ENCODE data around the gene E2F6. TPM values are rescaled to one million over a fixed set of nuclear protein-coding genes. Genes with fewer than 3 reads are reported as not detected.
A peak's percentile ranks its signal among the peaks of the same experiment; 100 is the strongest.

E2F6 gene
- total and polyA plus RNA-seq, 2 of the 13 experiments (the other 11 are each of a cell fraction or from before 2014, with no cell fraction given): 27.3 to 36.0 TPM

DNA sequence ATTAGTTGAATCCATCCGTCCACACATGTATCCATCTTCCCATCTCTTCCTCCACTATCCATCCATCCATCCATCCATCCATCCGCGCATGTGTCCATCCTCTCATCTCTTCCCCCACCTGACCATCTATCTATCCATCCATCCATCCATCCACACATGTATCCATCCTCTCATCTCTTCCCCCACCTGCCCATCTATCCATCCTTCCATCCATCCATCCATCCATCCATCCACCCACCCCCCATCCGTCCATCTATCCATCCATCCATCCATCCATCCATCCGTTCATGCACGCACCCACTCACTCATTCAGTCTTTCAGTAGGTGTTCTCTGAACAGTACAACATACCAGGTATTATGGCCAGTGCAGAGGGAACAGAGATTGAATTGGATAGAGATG, 48.9 kb upstream of the E2F6 start (continued):
- TF ChIP-seq, protein P1, sequence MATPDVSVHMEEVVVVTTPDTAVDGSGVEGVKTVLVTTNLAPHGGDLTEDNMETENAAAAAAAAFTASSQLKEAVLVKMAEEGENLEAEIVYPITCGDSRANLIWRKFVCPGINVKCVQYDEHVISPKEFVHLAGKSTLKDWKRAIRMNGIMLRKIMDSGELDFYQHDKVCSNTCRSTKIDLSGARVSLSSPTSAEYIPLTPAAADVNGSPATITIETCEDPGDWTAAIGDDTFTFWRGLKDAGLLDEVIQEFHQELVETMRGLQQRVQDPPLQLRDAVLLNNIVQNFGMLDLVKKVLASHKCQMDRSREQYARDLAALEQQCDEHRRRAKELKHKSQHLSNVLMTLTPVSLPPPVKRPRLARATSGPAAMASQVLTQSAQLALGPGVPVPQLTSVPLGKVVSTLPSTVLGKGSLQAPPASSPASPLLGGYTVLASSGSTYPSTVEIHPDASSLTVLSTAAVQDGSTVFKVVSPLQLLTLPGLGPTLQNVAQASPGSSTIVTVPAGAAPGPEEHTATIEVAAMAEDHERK (CRISPR knock-in tag; IDR thresholded peaks at IDR 0.05; ENCODE audit: low read depth): no peak
- TF ChIP-seq ARNT2 (CRISPR knock-in tag; IDR thresholded peaks at IDR 0.05; ENCODE audit: low read depth): no peak
- TF ChIP-seq, protein P2, sequence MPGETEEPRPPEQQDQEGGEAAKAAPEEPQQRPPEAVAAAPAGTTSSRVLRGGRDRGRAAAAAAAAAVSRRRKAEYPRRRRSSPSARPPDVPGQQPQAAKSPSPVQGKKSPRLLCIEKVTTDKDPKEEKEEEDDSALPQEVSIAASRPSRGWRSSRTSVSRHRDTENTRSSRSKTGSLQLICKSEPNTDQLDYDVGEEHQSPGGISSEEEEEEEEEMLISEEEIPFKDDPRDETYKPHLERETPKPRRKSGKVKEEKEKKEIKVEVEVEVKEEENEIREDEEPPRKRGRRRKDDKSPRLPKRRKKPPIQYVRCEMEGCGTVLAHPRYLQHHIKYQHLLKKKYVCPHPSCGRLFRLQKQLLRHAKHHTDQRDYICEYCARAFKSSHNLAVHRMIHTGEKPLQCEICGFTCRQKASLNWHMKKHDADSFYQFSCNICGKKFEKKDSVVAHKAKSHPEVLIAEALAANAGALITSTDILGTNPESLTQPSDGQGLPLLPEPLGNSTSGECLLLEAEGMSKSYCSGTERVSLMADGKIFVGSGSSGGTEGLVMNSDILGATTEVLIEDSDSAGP (CRISPR knock-in tag; IDR thresholded peaks at IDR 0.05; ENCODE audit: borderline replicate concordance): 0 out of 2 replicates have a peak, but pooled peaks have one; percentile 39
- TF ChIP-seq FOXK2 (IDR thresholded peaks at IDR 0.05): 0 out of 2 replicates have a peak, but pooled peaks have one; percentile 12
- TF ChIP-seq NONO (IDR thresholded peaks at IDR 0.05): 0 out of 2 replicates have a peak, but pooled peaks have one; percentile 15
- no peak for TF ChIP-seq NONO (CRISPR knock-in tag; conservative IDR thresholded peaks at IDR 0.05)
- TF ChIP-seq RBM22 (optimal IDR thresholded peaks at IDR 0.05; ENCODE audit: low read length): peak; percentile 58
- TF ChIP-seq, protein P3, sequence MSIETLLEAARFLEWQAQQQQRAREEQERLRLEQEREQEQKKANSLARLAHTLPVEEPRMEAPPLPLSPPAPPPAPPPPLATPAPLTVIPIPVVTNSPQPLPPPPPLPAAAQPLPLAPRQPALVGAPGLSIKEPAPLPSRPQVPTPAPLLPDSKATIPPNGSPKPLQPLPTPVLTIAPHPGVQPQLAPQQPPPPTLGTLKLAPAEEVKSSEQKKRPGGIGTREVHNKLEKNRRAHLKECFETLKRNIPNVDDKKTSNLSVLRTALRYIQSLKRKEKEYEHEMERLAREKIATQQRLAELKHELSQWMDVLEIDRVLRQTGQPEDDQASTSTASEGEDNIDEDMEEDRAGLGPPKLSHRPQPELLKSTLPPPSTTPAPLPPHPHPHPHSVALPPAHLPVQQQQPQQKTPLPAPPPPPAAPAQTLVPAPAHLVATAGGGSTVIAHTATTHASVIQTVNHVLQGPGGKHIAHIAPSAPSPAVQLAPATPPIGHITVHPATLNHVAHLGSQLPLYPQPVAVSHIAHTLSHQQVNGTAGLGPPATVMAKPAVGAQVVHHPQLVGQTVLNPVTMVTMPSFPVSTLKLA (IDR thresholded peaks at IDR 0.05): 0 out of 2 replicates have a peak, but pooled peaks have one; percentile 17
- peak; percentile 10 for TF ChIP-seq HNRNPK (IDR thresholded peaks at IDR 0.05; ENCODE audit: low read depth, low read length, poor library complexity, severe bottlenecking)
- TF ChIP-seq ZNF367 (CRISPR knock-in tag; IDR thresholded peaks at IDR 0.05; ENCODE audit: borderline replicate concordance): no peak
- no peak for TF ChIP-seq ZNF605 (CRISPR knock-in tag; IDR thresholded peaks at IDR 0.05)
- TF ChIP-seq POGZ (CRISPR knock-in tag; IDR thresholded peaks at IDR 0.05): no peak
- no peak for TF ChIP-seq ZKSCAN5 (CRISPR knock-in tag; IDR thresholded peaks at IDR 0.05)
- TF ChIP-seq ZMYM3 (CRISPR knock-in tag; IDR thresholded peaks at IDR 0.05): no peak
- 0 out of 2 replicates have a peak, but pooled peaks have one; percentile 72 for TF ChIP-seq NBN (conservative IDR thresholded peaks at IDR 0.05)
- TF ChIP-seq NCOR1 (IDR thresholded peaks at IDR 0.05; ENCODE audit: borderline replicate concordance, low read length): no peak
- no peak for TF ChIP-seq SIX1 (CRISPR knock-in tag; IDR thresholded peaks at IDR 0.05; ENCODE audit: borderline replicate concordance)
- TF ChIP-seq, protein P4, sequence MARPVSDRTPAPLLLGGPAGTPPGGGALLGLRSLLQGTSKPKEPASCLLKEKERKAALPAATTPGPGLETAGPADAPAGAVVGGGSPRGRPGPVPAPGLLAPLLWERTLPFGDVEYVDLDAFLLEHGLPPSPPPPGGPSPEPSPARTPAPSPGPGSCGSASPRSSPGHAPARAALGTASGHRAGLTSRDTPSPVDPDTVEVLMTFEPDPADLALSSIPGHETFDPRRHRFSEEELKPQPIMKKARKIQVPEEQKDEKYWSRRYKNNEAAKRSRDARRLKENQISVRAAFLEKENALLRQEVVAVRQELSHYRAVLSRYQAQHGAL (CRISPR knock-in tag; IDR thresholded peaks at IDR 0.05; ENCODE audit: not compliant biosample characterization): no peak
- no peak for TF ChIP-seq IRX3 (CRISPR knock-in tag; IDR thresholded peaks at IDR 0.05; ENCODE audit: borderline replicate concordance, low read depth)
- TF ChIP-seq, protein P5, sequence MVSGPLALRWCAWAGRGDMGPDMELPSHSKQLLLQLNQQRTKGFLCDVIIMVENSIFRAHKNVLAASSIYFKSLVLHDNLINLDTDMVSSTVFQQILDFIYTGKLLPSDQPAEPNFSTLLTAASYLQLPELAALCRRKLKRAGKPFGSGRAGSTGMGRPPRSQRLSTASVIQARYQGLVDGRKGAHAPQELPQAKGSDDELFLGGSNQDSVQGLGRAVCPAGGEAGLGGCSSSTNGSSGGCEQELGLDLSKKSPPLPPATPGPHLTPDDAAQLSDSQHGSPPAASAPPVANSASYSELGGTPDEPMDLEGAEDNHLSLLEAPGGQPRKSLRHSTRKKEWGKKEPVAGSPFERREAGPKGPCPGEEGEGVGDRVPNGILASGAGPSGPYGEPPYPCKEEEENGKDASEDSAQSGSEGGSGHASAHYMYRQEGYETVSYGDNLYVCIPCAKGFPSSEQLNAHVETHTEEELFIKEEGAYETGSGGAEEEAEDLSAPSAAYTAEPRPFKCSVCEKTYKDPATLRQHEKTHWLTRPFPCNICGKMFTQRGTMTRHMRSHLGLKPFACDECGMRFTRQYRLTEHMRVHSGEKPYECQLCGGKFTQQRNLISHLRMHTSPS (CRISPR knock-in tag; IDR thresholded peaks at IDR 0.05; ENCODE audit: low read depth): no peak
- TF ChIP-seq ZNF296 (CRISPR knock-in tag; conservative IDR thresholded peaks at IDR 0.05): no peak
- TF ChIP-seq ADNP (CRISPR knock-in tag; IDR thresholded peaks at IDR 0.05): no peak
- TF ChIP-seq KLF6 (CRISPR knock-in tag; IDR thresholded peaks at IDR 0.05): no peak

Data from HepG2 (cell line).